HTERT RPE-1 (cell line): ENCODE data around the gene TGDS.
"Not testable (repeated sequence)": the region's sequence is repeated elsewhere in the genome, so short reads cannot be mapped to it uniquely, and the experiment has no call there.

Experiments
- in situ Hi-C: fragments of 300-500 bp; cut with MboI; formaldehyde crosslinking; loops from 4 replicates; pipeline ENCODE4 v1.14.3; 2020; ENCODE audit warnings: low sequenced_read_pairs

The TGDS gene

DNA sequence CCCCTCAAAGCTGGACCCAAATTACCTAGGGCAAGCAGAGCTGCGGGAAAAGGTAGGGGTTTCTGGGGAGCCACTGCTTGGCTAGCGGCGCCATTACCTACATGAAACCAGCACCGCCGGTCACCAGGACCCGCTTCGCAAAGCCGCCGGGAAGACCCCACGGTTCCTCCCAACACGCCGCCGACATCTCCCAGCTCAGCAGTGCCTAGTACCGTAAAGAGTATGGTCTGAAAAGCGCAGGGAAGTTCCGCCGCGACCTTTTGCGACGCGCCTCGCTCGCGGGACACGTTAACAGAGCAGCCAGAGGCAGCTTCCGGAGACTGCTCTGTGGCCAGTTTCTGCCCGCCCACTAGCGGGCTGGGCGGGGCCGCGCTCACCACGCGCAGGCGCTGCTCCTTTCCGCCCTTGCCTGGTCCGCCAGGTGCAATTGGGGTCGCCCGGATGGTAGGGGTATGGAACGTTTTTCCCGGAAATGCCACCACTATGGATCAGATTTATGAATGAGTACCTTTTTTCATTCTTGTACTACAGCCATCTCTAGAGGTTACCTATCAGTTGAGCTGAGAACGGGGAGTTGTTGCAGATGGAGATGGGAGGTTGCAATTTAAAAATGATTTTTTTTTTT, at the start of gene TGDS:
TGDS (minus strand) TSS at position 203 of the 625 bp plus-strand sequence; CDS start at position 187, 16 bp downstream.
- in situ Hi-C loops, result no loop called here

GRCh38 chr13:94641409-94641941, 45.5 kb upstream of the TGDS start:
- in situ Hi-C loops, result no loop called here

DNA sequence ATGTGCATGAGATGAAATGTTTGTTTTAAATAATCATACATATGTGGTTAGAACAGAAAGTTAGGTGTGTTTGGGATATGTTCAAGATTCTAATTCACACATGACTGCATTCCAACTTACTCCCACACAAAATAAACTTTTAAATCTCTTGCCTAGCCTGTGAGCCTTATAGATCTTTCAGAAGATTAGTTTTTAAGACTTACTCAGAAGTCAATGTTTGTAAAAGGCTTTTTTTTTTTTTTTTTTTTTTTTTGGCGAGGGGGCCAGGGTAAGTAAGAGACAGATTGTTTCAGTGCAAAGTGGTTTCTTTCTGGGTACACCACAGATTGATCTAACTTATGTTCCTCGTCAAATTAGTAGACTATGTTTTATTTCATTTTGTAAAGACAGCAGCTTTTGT, 44.8 kb upstream of the TGDS start:
- in situ Hi-C loops, result no loop called here

- in situ Hi-C loops, result not testable (repeated sequence)
Measured at GRCh38 chr13:94637677-94638076, 41.7 kb upstream of the TGDS start.

DNA sequence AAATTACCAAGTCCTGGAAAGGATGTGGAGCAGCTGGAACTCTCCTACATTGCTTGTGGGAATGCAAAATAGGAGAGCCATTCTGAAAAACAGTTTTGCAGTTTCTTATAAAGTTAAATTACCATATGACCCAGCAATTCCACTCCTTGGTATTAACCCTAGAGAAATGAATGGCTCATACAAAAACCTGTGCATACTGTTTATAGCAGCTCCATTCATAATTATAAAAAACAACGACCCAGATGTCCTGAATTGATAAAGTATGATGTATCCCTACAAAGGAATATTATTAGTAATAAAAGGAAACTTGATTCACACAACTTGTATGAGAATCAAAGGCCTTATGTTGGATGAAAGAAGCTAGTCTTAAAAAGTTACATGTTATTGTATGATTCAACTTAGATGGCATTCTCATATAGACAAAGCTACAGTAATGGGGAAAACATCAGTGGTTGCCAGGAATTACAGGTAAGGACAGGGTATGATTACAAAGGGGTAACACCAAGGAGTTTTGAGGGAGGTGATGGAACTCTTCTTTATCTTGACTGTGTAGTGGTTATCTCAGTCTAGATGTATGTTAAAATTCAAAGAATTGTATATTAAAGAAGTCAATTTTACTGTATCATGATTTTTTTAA, 41.1 kb upstream of the TGDS start:
- in situ Hi-C loops, result no loop called here

DNA sequence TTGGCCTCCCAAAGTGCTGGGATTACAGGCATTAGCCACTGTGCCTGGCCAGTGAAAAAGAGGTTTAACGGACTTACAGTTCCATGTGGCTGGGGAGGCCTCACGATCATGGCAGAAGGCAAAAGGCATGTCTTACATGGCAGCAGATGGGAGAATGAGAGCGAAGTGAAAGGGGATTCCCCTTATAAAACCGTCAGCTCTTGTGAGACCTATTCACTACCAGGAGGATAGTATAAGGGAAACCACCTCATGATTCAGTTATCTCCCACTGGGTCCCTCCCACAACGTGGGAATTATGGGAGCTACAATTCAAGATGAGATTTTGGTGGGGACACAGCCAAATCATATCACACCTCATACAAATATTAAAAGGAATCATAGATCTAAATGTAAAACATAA, 40.1 kb upstream of the TGDS start:
- in situ Hi-C loops, result not testable (repeated sequence)

GRCh38 chr13:94632226-94632980, 36.5 kb upstream of the TGDS start:
- in situ Hi-C loops, result no loop called here

- in situ Hi-C loops, result no loop called here
Measured at GRCh38 chr13:94630858-94631257, 34.9 kb upstream of the TGDS start.

DNA sequence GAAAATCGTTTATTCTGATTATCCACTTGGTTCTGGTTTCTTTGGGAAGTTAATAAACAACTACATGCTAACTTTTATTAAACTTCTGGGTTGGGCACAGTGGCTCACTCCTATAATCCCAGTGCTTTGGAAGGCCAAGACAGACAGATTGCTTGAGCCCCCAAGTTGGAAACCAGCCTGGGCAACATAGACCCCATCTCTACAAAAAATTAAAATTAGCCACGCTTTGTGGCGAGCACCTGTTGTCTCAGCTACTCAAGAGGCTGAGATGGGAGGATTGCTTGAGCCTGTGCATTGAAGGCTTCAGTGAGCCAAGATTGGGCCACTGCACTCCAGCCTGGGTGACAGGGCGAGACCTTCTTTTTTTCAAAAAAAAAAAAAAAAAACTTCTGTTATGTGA, 27.4 kb upstream of the TGDS start:
- in situ Hi-C loops, result no loop called here

GRCh38 chr13:94622344-94622743, 26.4 kb upstream of the TGDS start:
- in situ Hi-C loops, result no loop called here

GRCh38 chr13:94620286-94620896, 24.4 kb upstream of the TGDS start:
- in situ Hi-C loops, result no loop called here

DNA sequence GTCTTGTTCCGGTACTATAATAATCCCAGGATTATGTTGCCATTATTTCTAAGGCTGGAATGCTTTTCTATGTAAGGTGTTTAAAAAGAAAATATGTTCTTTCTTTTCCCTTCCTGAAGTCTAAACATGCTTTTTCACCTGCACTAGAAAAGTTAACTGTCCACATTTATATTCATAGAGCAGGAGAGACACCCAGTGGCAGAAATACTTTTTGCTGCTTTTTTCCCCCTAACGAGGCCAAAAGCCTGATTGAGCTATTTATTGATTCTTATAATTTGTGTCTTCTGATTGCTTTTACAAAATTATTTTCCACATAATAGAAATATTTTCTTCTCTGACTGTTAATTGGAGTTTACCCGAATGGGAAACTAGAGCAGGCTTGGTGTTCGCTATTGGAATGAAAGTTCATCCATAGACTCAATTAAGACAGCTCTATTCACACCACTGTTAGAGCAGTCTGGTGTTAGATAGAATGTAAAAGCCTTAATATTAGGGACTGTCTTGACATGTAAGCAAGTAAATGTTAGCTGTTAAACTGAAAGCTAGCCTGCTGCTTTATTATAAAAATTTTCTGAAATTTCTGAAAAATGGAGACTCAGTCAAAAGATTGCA, 21.5 kb upstream of the TGDS start:
- in situ Hi-C loops, result no loop called here

DNA sequence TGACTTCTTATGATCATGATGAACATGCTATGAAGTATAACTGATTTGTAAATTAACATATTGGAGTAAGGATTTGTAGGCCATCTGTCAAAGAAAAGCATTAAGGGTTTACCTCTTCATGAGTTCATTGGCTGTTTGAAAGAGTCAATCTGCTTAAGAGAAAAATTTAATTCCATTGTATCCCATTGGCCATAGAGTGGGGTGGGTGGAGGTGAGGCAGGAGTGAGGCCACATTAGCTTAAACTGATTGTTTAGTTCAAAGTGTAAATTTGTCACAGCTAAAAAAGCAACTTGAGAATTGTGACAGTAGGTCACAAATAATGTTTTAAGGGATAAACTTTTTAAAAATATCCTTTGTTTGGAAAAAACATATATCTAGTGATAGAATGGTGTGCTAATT, 17.1 kb upstream of the TGDS start:
- in situ Hi-C loops, result no loop called here

- in situ Hi-C loops, result no loop called here
Measured at GRCh38 chr13:94612050-94612449, 16.1 kb upstream of the TGDS start.

DNA sequence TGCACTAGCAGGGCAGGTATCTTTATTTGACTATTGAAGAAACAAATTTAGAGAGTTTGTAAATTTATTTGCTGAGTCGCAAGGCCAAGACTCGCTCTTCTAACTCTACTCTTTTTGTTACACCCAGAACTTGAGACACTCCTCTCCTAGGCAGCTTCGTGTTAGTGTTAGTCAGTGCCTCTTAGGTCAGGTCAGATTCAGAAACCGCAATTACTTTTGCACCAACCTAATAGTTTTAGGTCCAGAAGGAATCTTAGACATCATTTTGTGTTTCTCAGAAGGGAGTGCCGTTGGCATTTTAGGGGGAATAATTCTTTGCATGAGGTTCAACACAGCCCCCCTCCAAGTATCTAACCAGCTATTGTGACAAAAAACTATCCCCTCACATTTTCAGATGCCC, 14.5 kb upstream of the TGDS start:
- in situ Hi-C loops, result no loop called here

DNA sequence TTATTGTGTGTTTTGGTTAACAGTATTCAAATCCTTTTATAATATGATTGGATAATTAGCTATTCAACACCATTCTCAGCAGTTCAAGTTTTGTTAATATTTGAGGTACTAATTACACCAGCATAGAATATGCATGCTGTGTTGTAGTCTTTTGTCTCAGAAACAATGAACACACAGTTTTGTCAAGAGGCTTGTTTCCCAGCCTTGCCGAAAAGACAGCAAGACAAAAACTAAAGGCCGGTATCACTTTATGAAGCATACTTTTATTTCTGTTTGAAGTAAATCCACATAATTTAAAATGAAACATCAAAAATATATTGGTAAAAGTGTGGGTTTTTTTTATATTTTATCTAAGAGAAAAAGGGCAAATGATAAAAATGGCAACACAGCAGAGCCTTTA, 13.2 kb upstream of the TGDS start:
- in situ Hi-C loops, result no loop called here

- in situ Hi-C loops, result no loop called here
Measured at GRCh38 chr13:94608586-94608985, 12.6 kb upstream of the TGDS start.

- in situ Hi-C loops, result no loop called here
Measured at GRCh38 chr13:94607939-94608338, 12.0 kb upstream of the TGDS start.

DNA sequence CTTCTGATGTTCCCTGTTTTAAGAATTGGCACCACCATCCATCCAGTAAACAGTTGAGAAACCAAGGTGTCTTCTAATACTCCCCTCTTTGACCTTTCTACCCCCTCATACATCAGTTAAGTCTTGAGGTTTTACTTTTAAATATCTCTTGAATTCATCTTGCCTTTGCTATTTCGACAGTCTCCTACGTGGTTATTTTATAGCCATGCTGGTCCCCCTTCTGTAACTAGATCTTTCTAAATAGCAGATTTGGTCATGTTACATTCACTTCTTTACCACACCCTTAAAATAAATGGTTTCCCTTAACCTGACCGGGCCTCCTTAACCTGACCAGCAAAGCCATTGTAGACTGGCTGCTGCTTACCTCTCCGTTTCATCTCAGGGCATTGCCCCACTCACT, 11.1 kb upstream of the TGDS start:
- in situ Hi-C loops, result no loop called here

- in situ Hi-C loops, result no loop called here
Measured at GRCh38 chr13:94602467-94602866, 6.5 kb upstream of the TGDS start.
